AG09309 (cell line): Measurements from ENCODE around the gene RBBP8NL.

Experiments
- DNase-seq: peaks from one replicate; pipeline ENCODE4 v3.0.0-alpha.2; 2010; ENCODE audit warnings: low read depth
- H3K4me3 ChIP-seq: 2 replicates; pipeline ENCODE4 v1.5.1; 2011; ENCODE audit warnings: mild to moderate bottlenecking, low read depth, low read length, moderate library complexity; ENCODE audit not compliant: control insufficient read depth
- TF ChIP-seq, protein P1 (sequence below): IDR thresholded peaks from 2 replicates; pipeline ENCODE4 v1.5.1; 2011; ENCODE audit warnings: mild to moderate bottlenecking, low read depth, low read length, inconsistent platforms; ENCODE audit not compliant: insufficient read depth, control insufficient read depth; ENCODE audit errors: missing control alignments

Gene RBBP8NL

GRCh38 chr20:62365814-62366369, 61.4 kb downstream of the RBBP8NL start:
- TF ChIP-seq, protein P1, sequence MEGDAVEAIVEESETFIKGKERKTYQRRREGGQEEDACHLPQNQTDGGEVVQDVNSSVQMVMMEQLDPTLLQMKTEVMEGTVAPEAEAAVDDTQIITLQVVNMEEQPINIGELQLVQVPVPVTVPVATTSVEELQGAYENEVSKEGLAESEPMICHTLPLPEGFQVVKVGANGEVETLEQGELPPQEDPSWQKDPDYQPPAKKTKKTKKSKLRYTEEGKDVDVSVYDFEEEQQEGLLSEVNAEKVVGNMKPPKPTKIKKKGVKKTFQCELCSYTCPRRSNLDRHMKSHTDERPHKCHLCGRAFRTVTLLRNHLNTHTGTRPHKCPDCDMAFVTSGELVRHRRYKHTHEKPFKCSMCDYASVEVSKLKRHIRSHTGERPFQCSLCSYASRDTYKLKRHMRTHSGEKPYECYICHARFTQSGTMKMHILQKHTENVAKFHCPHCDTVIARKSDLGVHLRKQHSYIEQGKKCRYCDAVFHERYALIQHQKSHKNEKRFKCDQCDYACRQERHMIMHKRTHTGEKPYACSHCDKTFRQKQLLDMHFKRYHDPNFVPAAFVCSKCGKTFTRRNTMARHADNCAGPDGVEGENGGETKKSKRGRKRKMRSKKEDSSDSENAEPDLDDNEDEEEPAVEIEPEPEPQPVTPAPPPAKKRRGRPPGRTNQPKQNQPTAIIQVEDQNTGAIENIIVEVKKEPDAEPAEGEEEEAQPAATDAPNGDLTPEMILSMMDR = no peak
- H3K4me3 ChIP-seq = peak overlapping the region; percentile 41
- no peak for DNase-seq

DNA sequence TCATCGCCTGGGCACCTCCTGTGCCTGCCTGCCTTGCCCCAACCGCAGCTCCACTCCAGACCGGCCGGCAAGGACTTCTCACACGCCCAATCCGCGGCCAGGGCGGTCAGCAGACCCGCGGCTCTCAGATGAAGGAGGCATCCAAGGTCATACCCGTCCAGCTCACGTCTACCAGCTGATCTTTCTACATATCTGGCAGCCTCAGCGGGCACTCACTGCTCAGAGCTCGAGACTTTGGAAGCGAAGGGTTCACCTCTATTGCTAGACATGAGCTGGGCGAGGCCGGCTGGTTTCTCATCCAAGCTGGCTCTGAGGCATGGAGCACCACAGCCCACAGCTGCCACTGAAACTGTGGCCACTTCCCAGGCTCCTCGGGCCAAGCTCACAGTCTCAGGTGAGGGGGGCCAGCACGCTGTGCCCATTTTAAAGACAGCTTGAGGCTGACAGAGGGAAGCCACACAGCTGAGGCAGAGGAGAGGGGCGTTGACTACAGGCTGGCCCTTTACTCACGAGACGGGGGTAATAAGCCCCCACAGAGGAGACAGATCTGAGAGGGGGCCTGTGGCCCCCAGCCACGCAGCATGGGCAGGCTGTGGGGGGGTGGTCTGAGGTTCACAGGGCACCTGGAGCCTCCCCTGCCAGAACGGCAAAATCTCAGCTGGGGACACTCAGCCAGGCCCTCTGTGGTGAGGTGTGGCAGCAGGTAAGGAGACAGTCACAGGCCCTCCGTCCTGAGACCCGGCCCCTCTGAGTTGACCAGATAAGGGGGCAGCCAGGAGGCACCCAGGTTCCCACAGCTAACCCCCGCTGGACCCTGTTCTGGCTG, 62.2 kb downstream of the RBBP8NL start:
- TF ChIP-seq, protein P1 = no peak
- H3K4me3 ChIP-seq = no peak overlapping the region
- DNase-seq = no peak

GRCh38 chr20:62363920-62364851, 63.2 kb downstream of the RBBP8NL start:
- H3K4me3 ChIP-seq = no peak overlapping the region

DNA sequence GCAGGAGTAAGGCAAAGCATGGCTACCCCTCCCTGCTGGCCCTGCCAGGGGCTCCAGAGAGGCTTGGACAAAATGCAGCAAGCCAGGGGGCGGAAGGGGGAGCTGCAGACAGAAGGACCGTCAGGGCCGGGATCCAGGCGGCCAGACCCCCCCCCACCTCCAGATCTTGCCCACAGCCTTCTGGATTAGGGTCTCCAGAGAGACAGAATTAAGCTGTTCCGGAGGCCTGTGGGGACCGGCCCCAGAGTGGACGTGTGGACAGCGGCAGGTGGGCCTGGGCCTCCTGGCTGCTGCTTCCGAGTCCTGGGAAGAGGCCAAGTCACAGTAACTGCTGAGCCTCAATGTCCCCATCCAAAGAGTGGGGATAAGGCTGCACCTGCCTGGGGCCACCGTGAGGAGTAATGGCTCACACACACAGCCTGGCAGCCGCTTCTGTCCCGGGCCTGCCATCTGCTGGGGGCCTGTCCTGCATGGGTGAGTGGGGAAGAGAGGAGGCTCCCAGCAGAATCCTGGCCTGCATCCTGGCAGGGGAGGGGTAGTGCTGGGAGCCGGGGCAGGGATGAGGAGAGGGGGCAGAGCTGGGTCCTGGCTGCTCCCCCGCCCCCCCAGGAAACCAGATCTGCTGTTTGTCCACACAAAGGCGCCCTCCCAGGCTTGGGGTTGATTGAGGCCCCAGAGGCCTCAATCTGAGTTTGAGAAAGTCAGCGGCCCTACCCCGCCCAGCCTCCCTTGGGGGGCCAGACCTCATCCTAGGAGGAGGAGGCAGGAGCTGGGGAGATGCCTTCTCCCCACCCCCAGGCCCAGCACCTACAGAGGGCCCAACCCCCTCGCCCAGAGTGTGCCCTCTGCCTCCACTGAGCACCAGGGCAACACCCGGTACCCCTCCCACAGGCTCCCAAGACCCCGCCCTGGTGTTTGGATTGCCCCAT, 64.1 kb downstream of the RBBP8NL start:
- H3K4me3 ChIP-seq = no peak overlapping the region
- DNase-seq = no peak
- TF ChIP-seq, protein P1 = no peak

More at GRCh38 chr20:62363920-62364851, 63.2 kb downstream of the RBBP8NL start:
- TF ChIP-seq, protein P1 = no peak
- DNase-seq = no peak

GRCh38 chr20:62362590-62362940, 64.8 kb downstream of the RBBP8NL start:
- TF ChIP-seq, protein P1 = no peak
- no peak overlapping the region for H3K4me3 ChIP-seq

More at GRCh38 chr20:62362590-62362940, 64.8 kb downstream of the RBBP8NL start:
- no peak for DNase-seq
